GM19193 (cell line): ENCODE measurements around the gene CGRRF1.

Experiments used
- POLR2A ChIP-seq: IDR thresholded peaks from 4 replicates; pipeline ENCODE4 v1.6.1; 2011; ENCODE audit not compliant: insufficient read depth, insufficient read length; ENCODE audit errors: extremely low read depth

Gene CGRRF1

GRCh38 chr14:54515670-54516069 is 6.0 kb downstream of the CGRRF1 start:
- TF ChIP-seq POLR2A, result no peak

- no peak for TF ChIP-seq POLR2A
These were observed 7.0 kb downstream of the CGRRF1 start for GRCh38 chr14:54516709-54517108.

- no peak for TF ChIP-seq POLR2A
These were observed 14.7 kb downstream of the CGRRF1 start for GRCh38 chr14:54524410-54524809.

- no peak for TF ChIP-seq POLR2A
These were observed 19.3 kb downstream of the CGRRF1 start for GRCh38 chr14:54528973-54529372.

GRCh38 chr14:54529811-54530210 is 20.1 kb downstream of the CGRRF1 start:
- no peak for TF ChIP-seq POLR2A

- TF ChIP-seq POLR2A, result no peak
These were observed 22.7 kb downstream of the CGRRF1 start for GRCh38 chr14:54532111-54533012.

- no peak for TF ChIP-seq POLR2A
These were observed 23.4 kb downstream of the CGRRF1 start for GRCh38 chr14:54533100-54533499.

GRCh38 chr14:54535126-54535525 is 25.4 kb downstream of the CGRRF1 start:
- no peak for TF ChIP-seq POLR2A

GRCh38 chr14:54535646-54536045 is 25.9 kb downstream of the CGRRF1 start:
- no peak for TF ChIP-seq POLR2A

GRCh38 chr14:54537651-54538050 is 27.9 kb downstream of the CGRRF1 start:
- TF ChIP-seq POLR2A, result no peak

GRCh38 chr14:54538055-54538454 is 28.3 kb downstream of the CGRRF1 start:
- no peak for TF ChIP-seq POLR2A

GRCh38 chr14:54547583-54547982 is 37.9 kb downstream of the CGRRF1 start:
- TF ChIP-seq POLR2A, result no peak

- TF ChIP-seq POLR2A, result no peak
These were observed 38.8 kb downstream of the CGRRF1 start for GRCh38 chr14:54548491-54548890.

GRCh38 chr14:54549862-54550261 is 40.2 kb downstream of the CGRRF1 start:
- TF ChIP-seq POLR2A, result no peak

- TF ChIP-seq POLR2A, result no peak
These were observed 40.8 kb downstream of the CGRRF1 start for GRCh38 chr14:54550514-54550913.

- no peak for TF ChIP-seq POLR2A
These were observed 44.7 kb downstream of the CGRRF1 start for GRCh38 chr14:54554401-54554800.
